Measurements from ENCODE around the gene ZNHIT2. TPM values are rescaled to one million over a fixed set of nuclear protein-coding genes. Genes with fewer than 3 reads are reported as not detected.
"Not testable (repeated sequence)": the region's sequence is repeated elsewhere in the genome, so short reads cannot be mapped to it uniquely, and the experiment has no call there.

The ZNHIT2 gene
- total RNA-seq, 6 experiments from 2014 or later: 4.9 to 15.7 (median 6.2) TPM

- Histone ChIP-seq H3K27me3 (no peaks in the 10 kb centered on the region), H3K27ac (peak within 1 kb of the TSS; percentile 63 to 92 (median 84)), H3K4me1 (peaks cover 0 to 15% (median 4%) of the 10 kb centered on the region in 4 donors), H3K36me3 (peaks cover 5 to 49% (median 11%) of the 10 kb centered on the region in 4 donors), H3K4me3 (peak within 1 kb of the TSS; percentile 81 to 97 (median 86)), H3K9me3 (no peaks in the 10 kb centered on the region)
- ATAC-seq: peak; percentile 79 to 87 (median 80)
- WGBS (ENCODE audit: insufficient coverage, low coverage, low lambda C conversion rate, missing lambda C conversion rate): 0% methylated on average over 35 of the region's 64 CpGs
- TF ChIP-seq POLR2A (IDR thresholded peaks at IDR 0.05) (peak; percentile 92), CTCF (IDR thresholded peaks at IDR 0.05) (no peak)
- peak; percentile 99 to 100 (median 100) for DNase-seq
- intact Hi-C loops (cut with DNase I): loop anchor here (5.0 to 10.0 kb wide), 2 partner anchors 60 to 63 kb away; partner anchors contain the start of gene CAPN1 (in 2 of the 2)
These were observed 4.6 kb upstream of the ZNHIT2 start, which contains the start of the genes FAU and MRPL49 for GRCh38 chr11:65121865-65122696. Gene FAU (minus strand): TSS chr11:65122134. CDS start chr11:65121813, 321 bp downstream. Gene MRPL49 (plus strand): TSS chr11:65122321. CDS start chr11:65122347, 26 bp downstream.

GRCh38 chr11:65121447-65121864 lies 4.0 kb upstream of the ZNHIT2 start:
- intact Hi-C loops (cut with DNase I): loop anchor here (5.0 to 10.0 kb wide), 2 partner anchors 61 to 63 kb away; partner anchors contain the start of gene CAPN1 (in 2 of the 2)
- WGBS (ENCODE audit: insufficient coverage, low coverage, low lambda C conversion rate, missing lambda C conversion rate): 0% methylated on average over 18 of the region's 22 CpGs
- H3K36me3 ChIP-seq: peaks cover 5 to 43% (median 11%) of the 10 kb centered on the region in 4 donors

GRCh38 chr11:65120831-65121230 lies 3.3 kb upstream of the ZNHIT2 start:
- ATAC-seq (no peak), DNase-seq (peak in 1 of 3 donors; percentile 5)
- Histone ChIP-seq H3K36me3 (peaks cover 5 to 36% (median 11%) of the 10 kb centered on the region in 4 donors), H3K4me3 (peak overlapping the region; percentile 81 to 97 (median 86)), H3K4me1 (peaks cover 0 to 18% (median 11%) of the 10 kb centered on the region in 4 donors), H3K27me3 (no peaks in the 10 kb centered on the region), H3K27ac (peak overlapping the region in 1 of 3 donors; percentile 84), H3K9me3 (no peaks in the 10 kb centered on the region)
- TF ChIP-seq POLR2A (IDR thresholded peaks at IDR 0.05): no peak
- no peak for TF ChIP-seq CTCF (IDR thresholded peaks at IDR 0.05)
- 53% methylated on average over 3 of the region's 3 CpGs for WGBS (ENCODE audit: insufficient coverage, low coverage, low lambda C conversion rate, missing lambda C conversion rate)
- intact Hi-C loops (cut with DNase I): loop anchor here (5.0 to 10.0 kb wide), 2 partner anchors 61 to 64 kb away; partner anchors contain the start of gene CAPN1 (in 2 of the 2)

More at GRCh38 chr11:65121447-65121864, 4.0 kb upstream of the ZNHIT2 start:
- no peaks in the 10 kb centered on the region for H3K9me3 ChIP-seq
- peak overlapping the region; percentile 81 to 97 (median 86) for H3K4me3 ChIP-seq
- ATAC-seq: peak in 1 of 4 donors; percentile 14
- peaks cover 0 to 18% (median 5%) of the 10 kb centered on the region in 4 donors for H3K4me1 ChIP-seq
- TF ChIP-seq CTCF (IDR thresholded peaks at IDR 0.05) (no peak), POLR2A (IDR thresholded peaks at IDR 0.05) (no peak)
- H3K27ac ChIP-seq: peak overlapping the region; percentile 63 to 92 (median 84)
- H3K27me3 ChIP-seq: no peaks in the 10 kb centered on the region
- peak; percentile 62 to 72 (median 64) for DNase-seq

GRCh38 chr11:65119670-65119995 lies 2.1 kb upstream of the ZNHIT2 start:
- Histone ChIP-seq H3K27me3 (no peaks in the 10 kb centered on the region), H3K27ac (no peak overlapping the region), H3K4me1 (peaks cover 0 to 21% (median 12%) of the 10 kb centered on the region in 4 donors), H3K36me3 (peaks cover 5 to 26% (median 11%) of the 10 kb centered on the region in 4 donors), H3K4me3 (no peak overlapping the region), H3K9me3 (no peaks in the 10 kb centered on the region)
- intact Hi-C loops (cut with DNase I): no loop called here
- TF ChIP-seq POLR2A (IDR thresholded peaks at IDR 0.05): no peak
- TF ChIP-seq CTCF (IDR thresholded peaks at IDR 0.05): no peak
- DNase-seq (no peak), ATAC-seq (no peak)

- ATAC-seq; H3K27me3 ChIP-seq; H3K4me3 ChIP-seq; H3K9me3 ChIP-seq; intact Hi-C loops (cut with DNase I): not testable (repeated sequence)
- Histone ChIP-seq H3K36me3 (peaks cover 5 to 26% (median 11%) of the 10 kb centered on the region in 4 donors), H3K4me1 (peaks cover 0 to 25% (median 13%) of the 10 kb centered on the region in 4 donors), H3K27ac (peak overlapping the region in 1 of 3 donors; percentile 21)
- peak in 1 of 3 donors; percentile 33 for DNase-seq
- WGBS (ENCODE audit: insufficient coverage, low coverage, low lambda C conversion rate, missing lambda C conversion rate): 54% methylated on average over 10 of the region's 18 CpGs
These were observed 1.6 kb upstream of the ZNHIT2 start for GRCh38 chr11:65118891-65119669.
